ENCODE data around the gene SNX24.
A peak's percentile ranks its signal among the peaks of the same experiment; 100 is the strongest.
"Not testable (repeated sequence)": the region's sequence is repeated elsewhere in the genome, so short reads cannot be mapped to it uniquely, and the experiment has no call there.

The SNX24 gene

GRCh38 chr5:122844136-122844909, 1.1 kb upstream of the SNX24 start:
- no peak for DNase-seq
- peaks cover 15% of the 10 kb centered on the region for H3K4me1 ChIP-seq (ENCODE audit: control insufficient read depth, insufficient read depth, low read length, poor library complexity, severe bottlenecking)

GRCh38 chr5:122844910-122845228, 544 bp upstream of the SNX24 start:
- Histone ChIP-seq H3K4me3 (ENCODE audit: insufficient read depth, low read depth, low read length, poor library complexity, severe bottlenecking) (peak overlapping the region; percentile 56), H3K27ac (ENCODE audit: insufficient read depth, low read length, poor library complexity, severe bottlenecking) (peak overlapping the region; percentile 73), H3K27me3 (replicated peaks; ENCODE audit: control insufficient read depth, insufficient read depth, low read length, poor library complexity, severe bottlenecking) (no peaks in the 10 kb centered on the region), H3K4me1 (ENCODE audit: control insufficient read depth, insufficient read depth, low read length, poor library complexity, severe bottlenecking) (peaks cover 15% of the 10 kb centered on the region), H3K36me3 (ENCODE audit: control insufficient read depth, insufficient read depth, low read length) (no peaks in the 10 kb centered on the region), H3K9me3 (ENCODE audit: control insufficient read depth, low read length) (no peaks in the 10 kb centered on the region)
- no peak for DNase-seq

More at GRCh38 chr5:122844136-122844909, 1.1 kb upstream of the SNX24 start:
- H3K27me3 ChIP-seq (replicated peaks; ENCODE audit: control insufficient read depth, insufficient read depth, low read length, poor library complexity, severe bottlenecking): no peaks in the 10 kb centered on the region
- H3K27ac ChIP-seq (ENCODE audit: insufficient read depth, low read length, poor library complexity, severe bottlenecking): peak overlapping the region; percentile 73
- H3K9me3 ChIP-seq (ENCODE audit: control insufficient read depth, low read length): no peaks in the 10 kb centered on the region
- no peaks in the 10 kb centered on the region for H3K36me3 ChIP-seq (ENCODE audit: control insufficient read depth, insufficient read depth, low read length)
- peak overlapping the region; percentile 56 for H3K4me3 ChIP-seq (ENCODE audit: insufficient read depth, low read depth, low read length, poor library complexity, severe bottlenecking)

GRCh38 chr5:122846051-122846550, 688 bp downstream of the SNX24 start:
- Histone ChIP-seq H3K27ac (ENCODE audit: insufficient read depth, low read length, poor library complexity, severe bottlenecking) (peak overlapping the region; percentile 73), H3K27me3 (replicated peaks; ENCODE audit: control insufficient read depth, insufficient read depth, low read length, poor library complexity, severe bottlenecking) (no peaks in the 10 kb centered on the region), H3K36me3 (ENCODE audit: control insufficient read depth, insufficient read depth, low read length) (no peaks in the 10 kb centered on the region), H3K9me3 (ENCODE audit: control insufficient read depth, low read length) (no peaks in the 10 kb centered on the region), H3K4me3 (ENCODE audit: insufficient read depth, low read depth, low read length, poor library complexity, severe bottlenecking) (peak overlapping the region; percentile 56), H3K4me1 (ENCODE audit: control insufficient read depth, insufficient read depth, low read length, poor library complexity, severe bottlenecking) (peaks cover 15% of the 10 kb centered on the region)
- DNase-seq: no peak

DNA sequence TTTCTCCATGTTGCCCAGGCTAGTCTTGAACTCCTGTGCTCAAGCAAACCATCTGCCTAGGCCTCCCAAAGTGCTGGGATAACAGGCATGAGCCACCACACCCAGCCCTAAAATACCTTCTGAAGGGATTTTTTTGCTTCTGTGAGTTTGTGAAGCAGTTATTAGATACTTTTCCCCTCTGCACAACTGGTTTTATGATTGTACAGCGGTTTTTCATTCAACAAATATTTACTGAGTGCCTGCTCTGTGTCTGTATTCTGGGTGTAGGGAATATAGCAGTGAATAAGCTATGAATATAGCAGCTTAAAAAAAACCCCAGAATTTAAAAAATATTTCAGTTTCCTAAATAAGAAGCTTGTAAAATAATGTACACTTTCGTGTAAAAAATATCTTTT, 2.3 kb downstream of the SNX24 start:
- DNase-seq: no peak
- no peak overlapping the region for H3K27ac ChIP-seq (ENCODE audit: insufficient read depth, low read length, poor library complexity, severe bottlenecking)
- no peaks in the 10 kb centered on the region for H3K36me3 ChIP-seq (ENCODE audit: control insufficient read depth, insufficient read depth, low read length)
- no peaks in the 10 kb centered on the region for H3K9me3 ChIP-seq (ENCODE audit: control insufficient read depth, low read length)
- H3K4me1 ChIP-seq (ENCODE audit: control insufficient read depth, insufficient read depth, low read length, poor library complexity, severe bottlenecking): peaks cover 15% of the 10 kb centered on the region
- H3K4me3 ChIP-seq (ENCODE audit: insufficient read depth, low read depth, low read length, poor library complexity, severe bottlenecking): no peak overlapping the region
- no peaks in the 10 kb centered on the region for H3K27me3 ChIP-seq (replicated peaks; ENCODE audit: control insufficient read depth, insufficient read depth, low read length, poor library complexity, severe bottlenecking)

DNA sequence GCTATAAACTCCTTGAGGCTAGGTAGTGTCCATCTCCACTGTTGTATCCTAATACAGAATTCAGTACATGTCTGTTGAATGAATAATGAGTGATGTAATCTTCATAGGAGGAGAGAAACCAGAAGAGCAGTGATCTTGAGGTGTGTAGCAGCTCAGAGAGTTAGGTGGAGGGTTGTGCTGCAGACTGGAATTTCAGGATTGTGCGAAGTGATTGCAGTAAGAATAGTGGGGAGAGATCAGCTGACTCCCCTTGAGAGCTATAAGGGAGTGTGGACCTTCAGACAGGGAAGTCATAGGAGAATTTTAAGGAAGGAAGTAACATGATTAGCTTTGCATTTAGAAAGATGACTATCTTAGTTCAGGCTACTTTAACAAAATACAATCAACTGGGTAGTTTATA, 4.4 kb downstream of the SNX24 start:
- no peaks in the 10 kb centered on the region for H3K36me3 ChIP-seq (ENCODE audit: control insufficient read depth, insufficient read depth, low read length)
- H3K27ac ChIP-seq (ENCODE audit: insufficient read depth, low read length, poor library complexity, severe bottlenecking): no peak overlapping the region
- no peaks in the 10 kb centered on the region for H3K27me3 ChIP-seq (replicated peaks; ENCODE audit: control insufficient read depth, insufficient read depth, low read length, poor library complexity, severe bottlenecking)
- H3K9me3 ChIP-seq (ENCODE audit: control insufficient read depth, low read length): no peaks in the 10 kb centered on the region
- peaks cover 7% of the 10 kb centered on the region for H3K4me1 ChIP-seq (ENCODE audit: control insufficient read depth, insufficient read depth, low read length, poor library complexity, severe bottlenecking)
- DNase-seq: no peak
- H3K4me3 ChIP-seq (ENCODE audit: insufficient read depth, low read depth, low read length, poor library complexity, severe bottlenecking): no peak overlapping the region

DNA sequence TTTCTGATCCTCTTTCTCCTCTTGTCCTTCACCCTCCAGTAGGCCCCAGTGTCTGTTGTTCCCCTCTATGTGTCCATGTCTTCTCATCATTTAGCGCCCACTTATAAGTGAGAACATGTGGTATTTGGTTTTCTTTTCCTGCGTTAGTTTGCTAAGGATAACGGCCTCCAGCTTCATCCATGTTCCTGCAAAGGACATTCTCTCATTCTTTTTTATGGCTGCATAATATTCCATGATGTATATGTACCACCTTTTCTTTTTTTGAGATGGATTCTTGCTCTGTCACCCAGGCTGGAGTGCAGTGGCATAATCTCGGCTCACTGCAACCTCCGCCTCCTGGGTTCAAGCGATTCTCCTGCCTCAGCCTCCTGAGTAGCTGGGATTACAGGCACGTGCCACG, 12.1 kb downstream of the SNX24 start:
- not testable (repeated sequence) for H3K4me1 ChIP-seq (ENCODE audit: control insufficient read depth, insufficient read depth, low read length, poor library complexity, severe bottlenecking); DNase-seq; H3K27me3 ChIP-seq (replicated peaks; ENCODE audit: control insufficient read depth, insufficient read depth, low read length, poor library complexity, severe bottlenecking); H3K27ac ChIP-seq (ENCODE audit: insufficient read depth, low read length, poor library complexity, severe bottlenecking); H3K4me3 ChIP-seq (ENCODE audit: insufficient read depth, low read depth, low read length, poor library complexity, severe bottlenecking); H3K9me3 ChIP-seq (ENCODE audit: control insufficient read depth, low read length); H3K36me3 ChIP-seq (ENCODE audit: control insufficient read depth, insufficient read depth, low read length)

- DNase-seq: no peak
- no peaks in the 10 kb centered on the region for H3K36me3 ChIP-seq (ENCODE audit: control insufficient read depth, insufficient read depth, low read length)
Measured at GRCh38 chr5:122858451-122858850, 13.0 kb downstream of the SNX24 start.

GRCh38 chr5:122863240-122863639, 17.8 kb downstream of the SNX24 start:
- no peaks in the 10 kb centered on the region for H3K9me3 ChIP-seq (ENCODE audit: control insufficient read depth, low read length)
- H3K36me3 ChIP-seq (ENCODE audit: control insufficient read depth, insufficient read depth, low read length): no peaks in the 10 kb centered on the region
- H3K27ac ChIP-seq (ENCODE audit: insufficient read depth, low read length, poor library complexity, severe bottlenecking): no peak overlapping the region
- no peaks in the 10 kb centered on the region for H3K4me1 ChIP-seq (ENCODE audit: control insufficient read depth, insufficient read depth, low read length, poor library complexity, severe bottlenecking)
- no peaks in the 10 kb centered on the region for H3K27me3 ChIP-seq (replicated peaks; ENCODE audit: control insufficient read depth, insufficient read depth, low read length, poor library complexity, severe bottlenecking)
- no peak overlapping the region for H3K4me3 ChIP-seq (ENCODE audit: insufficient read depth, low read depth, low read length, poor library complexity, severe bottlenecking)
- no peak for DNase-seq

More at GRCh38 chr5:122858451-122858850, 13.0 kb downstream of the SNX24 start:
- Histone ChIP-seq H3K4me1 (ENCODE audit: control insufficient read depth, insufficient read depth, low read length, poor library complexity, severe bottlenecking) (no peaks in the 10 kb centered on the region), H3K27me3 (replicated peaks; ENCODE audit: control insufficient read depth, insufficient read depth, low read length, poor library complexity, severe bottlenecking) (no peaks in the 10 kb centered on the region), H3K27ac (ENCODE audit: insufficient read depth, low read length, poor library complexity, severe bottlenecking) (no peak overlapping the region), H3K4me3 (ENCODE audit: insufficient read depth, low read depth, low read length, poor library complexity, severe bottlenecking) (no peak overlapping the region), H3K9me3 (ENCODE audit: control insufficient read depth, low read length) (no peaks in the 10 kb centered on the region)

- Histone ChIP-seq H3K36me3 (ENCODE audit: control insufficient read depth, insufficient read depth, low read length) (no peaks in the 10 kb centered on the region), H3K27me3 (replicated peaks; ENCODE audit: control insufficient read depth, insufficient read depth, low read length, poor library complexity, severe bottlenecking) (no peaks in the 10 kb centered on the region), H3K4me3 (ENCODE audit: insufficient read depth, low read depth, low read length, poor library complexity, severe bottlenecking) (no peak overlapping the region), H3K9me3 (ENCODE audit: control insufficient read depth, low read length) (no peaks in the 10 kb centered on the region), H3K4me1 (ENCODE audit: control insufficient read depth, insufficient read depth, low read length, poor library complexity, severe bottlenecking) (no peaks in the 10 kb centered on the region), H3K27ac (ENCODE audit: insufficient read depth, low read length, poor library complexity, severe bottlenecking) (no peak overlapping the region)
- DNase-seq: no peak
Measured at GRCh38 chr5:122863721-122864120, 18.3 kb downstream of the SNX24 start.

DNA sequence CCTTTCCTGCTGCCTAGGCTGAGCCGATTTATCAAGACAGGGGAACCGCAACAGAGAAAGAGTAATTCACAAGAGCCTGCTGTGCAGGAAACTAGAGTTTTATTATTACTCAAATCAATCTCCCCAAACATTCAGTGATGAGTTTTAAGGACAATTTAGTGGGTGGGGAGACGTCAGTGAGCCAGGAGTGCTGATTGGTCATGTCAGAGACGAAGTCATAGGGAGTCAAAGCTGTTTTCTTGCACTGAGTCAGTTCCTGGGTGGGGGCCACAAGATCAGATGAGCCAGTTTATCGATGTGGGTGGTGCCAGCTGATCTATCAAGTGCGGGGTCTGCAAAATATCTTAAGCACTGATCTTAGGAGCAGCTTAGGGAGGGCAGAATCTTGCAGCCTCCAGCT, 19.0 kb downstream of the SNX24 start:
- no peaks in the 10 kb centered on the region for H3K27me3 ChIP-seq (replicated peaks; ENCODE audit: control insufficient read depth, insufficient read depth, low read length, poor library complexity, severe bottlenecking)
- H3K9me3 ChIP-seq (ENCODE audit: control insufficient read depth, low read length): no peaks in the 10 kb centered on the region
- H3K27ac ChIP-seq (ENCODE audit: insufficient read depth, low read length, poor library complexity, severe bottlenecking): no peak overlapping the region
- H3K4me1 ChIP-seq (ENCODE audit: control insufficient read depth, insufficient read depth, low read length, poor library complexity, severe bottlenecking): no peaks in the 10 kb centered on the region
- H3K36me3 ChIP-seq (ENCODE audit: control insufficient read depth, insufficient read depth, low read length): no peaks in the 10 kb centered on the region
- no peak for DNase-seq
- no peak overlapping the region for H3K4me3 ChIP-seq (ENCODE audit: insufficient read depth, low read depth, low read length, poor library complexity, severe bottlenecking)

All from effector memory CD4-positive, alpha-beta T cell (primary cell).